GM18517 (cell line): ENCODE results near the gene C6orf62.
"Not testable (repeated sequence)": the region's sequence is repeated elsewhere in the genome, so short reads cannot be mapped to it uniquely, and the experiment has no call there.

Experiments
- ATAC-seq: cut with Tn5 transposase; IDR thresholded peaks from one replicate; pipeline ENCODE4 v1.9.1; 2021; ENCODE audit warnings: mild to moderate bottlenecking, moderate library complexity; ENCODE audit not compliant: unreplicated experiment

The C6orf62 gene

DNA sequence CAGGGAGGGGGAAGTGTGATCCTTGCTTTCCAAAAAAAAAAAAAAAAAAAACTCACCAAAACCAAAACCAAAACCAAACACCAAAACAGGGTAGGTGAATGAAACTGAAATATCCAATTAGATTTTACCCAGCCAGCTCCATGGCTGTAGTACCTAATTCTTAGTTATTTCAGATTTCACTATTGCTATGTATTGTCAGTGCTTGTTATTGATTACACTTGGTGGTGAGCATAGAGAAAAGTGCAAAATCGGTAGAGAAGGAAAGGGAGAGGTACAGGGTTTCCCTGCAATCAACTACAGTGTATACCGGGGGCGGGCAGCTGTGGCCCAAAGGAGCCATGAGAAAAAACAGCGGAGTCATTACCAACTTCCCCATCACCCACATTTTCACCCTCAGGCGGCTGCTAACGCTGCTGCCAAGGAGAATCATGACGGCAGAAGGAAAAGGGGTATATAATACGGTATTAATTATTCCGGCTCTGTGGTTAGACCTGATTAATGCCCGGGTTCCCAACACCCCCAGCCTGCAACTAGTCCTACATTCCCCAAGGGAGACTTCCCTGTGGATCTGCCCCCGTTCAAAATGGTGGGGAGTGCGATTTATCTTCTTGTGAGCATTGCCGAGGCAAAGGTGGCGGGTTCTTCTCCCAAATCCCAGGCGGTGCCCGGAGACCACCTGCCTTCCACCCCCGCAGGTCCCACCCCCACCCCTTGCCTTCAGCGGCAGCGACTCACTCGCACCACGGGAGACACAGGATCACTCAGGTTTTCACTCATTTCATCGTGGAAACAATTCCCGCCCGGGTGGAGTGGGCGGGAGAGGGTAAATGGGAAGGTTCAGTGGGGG lies at the start of gene C6orf62:
Gene C6orf62, minus strand, starts transcription at position 30 of the 847 bp plus-strand sequence. CDS start 486 bp downstream, outside the sequence.
- peak; percentile 34 for ATAC-seq

DNA sequence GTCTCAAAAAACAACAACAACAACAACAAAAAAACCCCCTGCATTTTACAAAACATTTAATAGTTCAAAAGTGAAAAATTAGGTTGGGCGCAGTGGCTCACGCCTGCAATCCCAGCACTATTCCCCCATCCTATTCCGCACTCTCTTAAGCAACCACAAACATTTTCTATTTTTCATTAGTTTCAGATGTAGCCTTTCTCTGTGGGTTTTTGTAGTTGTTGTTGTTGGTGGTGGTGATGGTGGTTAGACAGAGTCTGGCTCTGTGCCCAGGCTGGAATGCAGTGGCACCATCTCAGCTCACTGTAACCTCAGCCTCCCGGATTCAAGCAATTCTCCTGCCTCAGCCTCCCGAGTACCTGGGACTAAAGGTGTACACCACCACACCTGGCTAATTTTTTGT lies 49.4 kb upstream of the C6orf62 start:
- no peak for ATAC-seq

DNA sequence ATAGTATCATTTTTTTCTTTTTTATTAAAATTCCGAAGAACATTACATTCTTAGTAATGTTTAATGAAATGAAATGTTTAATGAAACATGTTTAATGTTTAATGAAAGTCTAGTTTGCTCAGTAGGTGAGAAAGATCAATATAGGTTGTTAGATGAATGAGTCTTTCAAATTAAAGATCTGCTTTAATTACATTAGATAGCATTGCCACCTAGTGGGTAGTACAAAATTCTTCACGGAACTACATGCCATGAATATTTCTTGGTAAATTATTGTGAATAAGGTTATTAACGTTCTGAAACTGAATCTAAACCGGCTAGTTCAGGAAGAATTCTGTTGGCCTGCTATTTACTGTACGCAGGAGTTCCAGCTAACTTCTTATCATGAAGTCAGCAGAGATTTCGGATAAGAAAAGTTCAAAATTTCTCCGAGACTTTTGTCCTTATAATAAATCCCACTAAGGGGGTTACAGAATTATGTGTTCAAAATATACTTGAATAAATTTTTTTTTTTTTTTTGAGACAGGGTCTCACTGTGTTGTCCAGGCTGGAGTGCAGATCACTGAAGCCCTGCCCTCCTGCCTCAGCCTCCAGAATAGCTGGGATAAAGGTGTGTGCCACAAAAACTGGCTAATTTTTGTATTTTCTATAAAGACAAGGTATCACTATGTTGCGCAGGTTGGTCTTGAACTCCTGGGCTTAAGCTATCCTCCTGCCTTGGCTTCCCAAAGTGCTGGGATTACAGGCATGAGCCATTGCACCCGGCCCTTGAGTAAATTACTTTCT lies 47.9 kb upstream of the C6orf62 start:
- no peak for ATAC-seq

DNA sequence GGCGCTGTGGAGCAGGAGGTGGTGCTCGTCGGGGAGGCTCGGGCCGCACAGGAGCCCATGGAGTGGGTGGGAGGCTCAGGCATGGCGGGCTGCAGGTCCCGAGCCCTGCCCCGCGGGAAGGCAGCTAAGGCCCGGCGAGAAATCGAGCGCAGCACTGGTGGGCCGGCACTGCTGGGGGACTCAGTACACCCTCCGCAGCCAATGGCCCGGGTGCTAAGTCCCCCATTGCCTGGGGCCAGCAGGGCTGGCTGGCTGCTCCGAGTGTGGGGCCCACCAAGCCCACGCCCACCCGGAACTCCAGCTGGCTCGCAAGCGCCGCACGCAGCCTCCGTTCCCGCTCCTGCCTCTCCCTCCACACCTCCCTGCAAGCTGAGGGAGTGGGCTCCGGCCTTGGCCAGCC lies 47.0 kb upstream of the C6orf62 start:
- ATAC-seq, result not testable (repeated sequence)

DNA sequence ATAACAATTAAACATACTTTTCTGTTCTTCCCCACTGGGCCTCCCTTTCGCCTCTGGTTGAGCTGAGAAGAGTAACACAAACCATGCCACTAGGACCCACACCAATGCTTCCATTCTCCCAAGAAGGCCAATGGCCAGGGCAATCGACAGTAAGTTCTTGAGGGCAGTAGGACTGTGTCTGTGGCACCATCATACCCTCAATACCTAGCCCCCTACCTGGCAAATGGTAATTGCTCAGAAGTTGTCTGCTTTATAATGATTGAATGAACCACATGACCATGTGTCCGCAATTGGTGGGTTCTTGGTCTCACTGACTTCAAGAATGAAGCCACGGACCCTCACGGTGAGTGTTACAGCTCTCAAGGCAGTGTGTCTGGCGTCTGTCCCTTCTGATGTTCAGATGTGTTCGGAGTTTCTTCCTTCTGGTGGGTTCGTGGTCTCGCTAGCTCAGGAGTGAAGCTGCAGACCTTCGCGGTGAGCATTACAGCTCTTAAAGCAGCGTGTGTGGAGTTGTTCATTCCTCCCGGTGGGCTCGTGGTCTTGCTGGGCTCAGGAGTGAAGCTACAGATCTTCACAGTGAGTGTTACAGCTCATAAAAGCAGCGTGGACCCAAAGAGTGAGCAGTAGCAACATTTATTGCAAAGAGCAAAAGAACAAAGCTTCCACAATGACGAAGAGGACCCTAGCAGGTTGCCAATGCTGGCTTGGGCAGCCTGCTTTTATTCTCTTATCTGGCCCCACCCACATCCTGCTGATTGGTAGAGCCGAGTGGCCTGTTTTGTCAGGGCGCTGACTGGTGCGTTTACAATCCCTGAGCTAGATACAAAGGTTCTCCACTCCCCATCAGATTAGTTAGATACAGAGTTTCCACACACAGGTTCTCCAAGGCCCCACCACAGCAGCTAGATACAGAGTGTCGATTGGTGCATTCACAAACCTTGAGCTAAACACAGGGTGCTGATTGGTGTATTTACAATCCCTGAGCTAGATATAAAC lies 46.2 kb upstream of the C6orf62 start:
- not testable (repeated sequence) for ATAC-seq

DNA sequence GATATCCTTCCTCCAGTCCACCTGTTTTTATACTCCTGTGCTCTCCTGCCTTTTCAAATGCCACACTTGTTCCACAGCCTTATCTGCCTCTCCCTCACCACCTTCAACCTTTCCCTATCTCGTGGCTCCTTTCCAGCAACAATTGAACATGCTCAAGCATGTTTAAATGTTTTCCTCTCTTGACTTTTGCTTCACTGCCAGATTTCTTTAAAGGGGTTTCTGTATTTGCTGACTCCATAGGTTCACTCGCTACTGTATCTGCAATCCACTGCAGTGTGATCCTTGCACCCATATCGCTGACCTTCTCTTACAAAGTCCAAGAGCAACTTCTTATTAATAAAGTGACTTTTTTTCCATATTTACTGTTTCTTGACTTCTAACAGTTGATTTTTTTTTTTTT lies 44.6 kb upstream of the C6orf62 start:
- ATAC-seq, result no peak

DNA sequence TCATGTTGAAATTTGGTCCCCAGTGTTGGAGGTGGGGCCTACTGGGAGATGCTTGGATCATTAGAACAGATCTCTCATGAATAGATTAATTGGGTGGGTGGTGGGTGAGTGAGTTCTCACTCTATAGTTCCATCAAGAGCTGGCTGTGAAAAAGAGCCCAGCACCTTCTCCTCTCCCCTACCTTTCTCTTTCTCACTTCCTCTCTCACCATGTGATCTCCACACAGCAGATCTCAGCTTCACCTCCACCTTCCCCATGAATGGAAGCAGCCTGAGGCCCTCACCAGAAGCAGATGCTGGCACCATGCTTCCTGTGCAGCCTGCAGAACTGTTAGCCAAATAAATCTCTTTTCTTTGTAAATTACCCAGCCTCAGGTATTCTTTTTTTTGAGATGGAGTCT lies 42.9 kb upstream of the C6orf62 start:
- ATAC-seq, result no peak

DNA sequence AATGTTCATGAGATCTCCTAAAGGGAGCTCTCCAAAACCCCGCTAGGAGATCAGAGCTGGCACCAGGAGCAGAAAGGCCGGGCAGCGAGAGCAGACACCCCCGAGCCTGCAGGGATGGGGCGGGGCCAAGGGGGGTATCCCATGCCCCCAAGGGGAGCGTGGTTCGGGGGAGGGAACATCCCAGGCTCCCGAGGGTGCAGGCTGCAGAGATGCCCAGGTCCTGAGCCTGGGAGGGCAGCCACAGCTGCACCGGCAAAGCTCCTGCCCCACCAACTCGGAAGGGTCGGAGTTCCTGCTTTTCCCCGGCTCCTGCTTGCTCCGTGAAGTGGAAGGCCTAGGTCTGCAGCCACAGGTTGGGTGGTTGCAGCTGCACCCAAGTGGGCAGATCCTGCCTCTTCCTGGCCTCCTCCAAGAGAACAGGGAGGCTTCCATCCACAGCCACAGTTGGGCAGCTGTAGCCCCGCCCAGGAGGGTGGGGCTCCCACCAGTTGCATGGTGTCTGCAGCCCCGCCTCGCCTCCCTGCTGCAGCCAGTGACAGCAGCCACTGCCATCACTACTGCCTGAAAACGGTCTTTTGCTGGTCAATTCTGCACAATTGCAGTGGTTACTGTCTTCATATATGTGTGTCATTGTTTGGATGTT lies 42.4 kb upstream of the C6orf62 start:
- ATAC-seq, result no peak

DNA sequence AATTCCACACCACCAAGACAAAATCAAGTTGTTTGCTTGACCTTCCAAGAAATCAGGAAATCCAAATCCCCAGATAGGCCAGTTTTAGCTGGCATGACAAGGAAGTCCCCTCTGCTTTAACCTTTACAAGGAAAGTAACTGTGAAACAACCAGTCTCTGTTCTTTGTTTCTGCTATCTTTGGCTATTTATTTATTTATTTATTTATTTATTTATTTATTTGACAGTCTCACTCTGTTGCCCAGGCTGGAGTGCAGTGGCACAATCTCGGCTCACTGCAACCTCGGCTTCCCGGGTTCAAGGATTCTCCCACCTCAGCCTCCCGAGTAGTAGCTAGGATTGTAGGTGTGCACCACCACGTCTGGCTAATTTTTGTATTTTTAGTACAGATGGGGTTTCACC lies 41.3 kb upstream of the C6orf62 start:
- ATAC-seq, result no peak

DNA sequence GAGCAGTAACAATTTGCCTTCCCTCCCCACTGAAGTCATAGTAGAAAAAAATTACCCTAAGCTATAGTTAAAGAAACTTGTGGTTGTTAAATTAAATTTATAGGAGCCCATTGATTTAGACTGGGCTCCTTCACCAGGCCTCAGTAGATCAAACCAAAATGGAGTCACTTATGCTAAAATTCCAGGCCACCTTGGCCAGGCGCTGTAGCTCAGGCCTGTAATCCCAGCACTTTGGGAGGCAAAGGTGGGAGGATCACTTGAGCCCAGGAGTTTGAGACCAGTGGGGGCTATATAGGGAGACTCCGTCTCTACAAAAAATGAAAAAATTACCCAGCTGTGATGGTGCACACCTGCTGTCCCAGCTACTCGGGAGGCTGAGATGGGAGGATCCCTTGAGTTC lies 40.8 kb upstream of the C6orf62 start:
- ATAC-seq, result no peak

DNA sequence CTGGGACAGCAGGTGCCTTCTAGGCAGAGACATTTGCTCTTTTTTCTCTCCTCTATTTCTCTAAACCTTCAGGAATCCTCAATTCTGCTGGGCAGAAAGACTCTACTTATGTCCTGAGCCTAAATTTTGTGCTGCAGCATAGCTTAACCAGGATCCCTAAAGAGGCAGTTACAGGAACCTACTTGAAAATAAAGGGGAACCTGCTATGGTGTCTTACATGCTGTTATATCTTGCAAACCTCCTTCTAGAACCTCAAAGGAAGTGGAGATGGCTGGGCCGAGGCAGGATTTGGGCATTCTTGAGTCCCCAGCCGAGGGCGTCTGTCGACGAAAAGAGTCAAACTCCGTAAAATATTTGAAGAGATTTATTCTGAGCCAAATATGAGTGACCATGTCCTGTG lies 38.7 kb upstream of the C6orf62 start:
- no peak for ATAC-seq

DNA sequence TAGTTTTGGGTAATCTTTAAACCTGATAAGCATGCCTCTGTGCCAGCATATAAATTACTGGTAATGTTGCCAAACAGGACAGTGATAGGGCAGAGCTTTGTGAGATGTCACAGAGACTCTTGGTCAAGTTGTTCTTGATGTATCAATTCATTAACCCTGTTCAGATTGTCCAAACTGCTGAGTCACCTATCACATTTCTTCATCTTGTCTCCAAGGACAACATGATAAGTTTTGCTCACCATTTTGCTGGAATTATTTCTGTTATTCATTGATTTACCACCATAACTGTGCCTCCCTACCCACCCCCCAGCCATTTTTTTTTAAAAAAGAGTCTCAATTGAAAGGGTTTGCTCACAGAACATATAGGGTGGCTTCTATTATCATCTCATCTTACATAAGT lies 36.3 kb upstream of the C6orf62 start:
- no peak for ATAC-seq

DNA sequence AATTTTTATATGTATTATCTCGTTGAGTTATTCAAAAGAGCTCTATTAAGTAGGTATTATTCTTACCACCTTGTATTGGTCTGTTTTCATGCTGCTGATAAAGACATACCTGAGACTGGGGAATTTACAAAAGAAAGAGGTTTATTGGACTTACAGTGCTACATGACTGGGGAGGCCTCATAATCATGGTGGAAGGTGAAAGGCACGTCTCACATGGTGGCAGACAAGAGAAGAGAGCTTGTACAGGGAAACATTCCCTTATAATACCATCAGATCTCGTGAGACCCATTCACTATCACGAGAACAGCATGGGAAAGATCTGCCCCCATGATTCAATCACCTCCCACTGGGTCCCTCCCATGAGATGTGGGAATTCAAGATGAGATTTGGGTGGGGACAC lies 35.4 kb upstream of the C6orf62 start:
- ATAC-seq, result not testable (repeated sequence)

DNA sequence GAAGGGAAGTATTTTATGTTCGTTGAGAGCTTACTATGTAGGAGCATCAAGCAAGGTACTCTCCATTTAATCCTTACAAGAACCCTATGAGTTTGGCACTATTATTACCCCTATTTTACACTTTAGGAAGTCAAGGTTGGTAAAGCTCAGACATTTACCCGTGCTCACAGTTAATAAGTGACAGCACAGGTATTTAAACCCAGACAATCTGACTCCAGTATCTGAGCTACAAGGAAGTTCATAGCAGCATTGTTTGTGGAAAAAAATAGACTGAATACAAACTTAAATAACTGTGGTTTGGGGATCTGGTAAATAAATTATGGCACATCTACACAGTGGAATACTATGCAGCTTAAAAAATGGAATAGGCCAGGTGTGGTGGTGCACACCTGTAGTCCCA lies 34.6 kb upstream of the C6orf62 start:
- ATAC-seq, result no peak

DNA sequence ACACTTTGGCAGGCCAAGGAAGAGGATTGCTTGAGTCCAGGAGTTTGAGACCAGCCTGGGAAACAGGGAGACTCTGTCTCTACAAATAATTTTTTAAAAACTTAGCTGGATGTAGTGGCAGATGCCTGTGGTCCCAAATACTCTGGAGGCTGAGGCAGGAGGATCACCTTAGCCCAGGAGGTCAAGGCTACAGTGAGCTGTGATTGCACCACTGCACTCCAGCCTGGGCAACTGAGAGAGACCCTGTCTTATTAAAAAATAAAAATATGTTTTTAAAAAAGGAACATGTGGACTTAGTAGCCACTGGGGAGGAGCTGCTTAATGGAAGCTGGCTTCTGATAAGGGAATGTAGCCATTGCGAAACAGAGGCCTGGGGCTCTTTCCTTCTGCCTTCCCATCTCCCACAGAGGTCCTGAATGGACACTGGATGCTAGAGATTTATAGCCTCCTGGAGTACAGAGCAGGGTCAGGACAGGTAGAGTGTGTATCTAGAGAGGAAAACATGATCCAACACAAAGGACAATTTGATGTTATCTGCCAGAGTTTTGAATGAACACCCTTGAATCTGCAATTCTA lies 34.1 kb upstream of the C6orf62 start:
- no peak for ATAC-seq

DNA sequence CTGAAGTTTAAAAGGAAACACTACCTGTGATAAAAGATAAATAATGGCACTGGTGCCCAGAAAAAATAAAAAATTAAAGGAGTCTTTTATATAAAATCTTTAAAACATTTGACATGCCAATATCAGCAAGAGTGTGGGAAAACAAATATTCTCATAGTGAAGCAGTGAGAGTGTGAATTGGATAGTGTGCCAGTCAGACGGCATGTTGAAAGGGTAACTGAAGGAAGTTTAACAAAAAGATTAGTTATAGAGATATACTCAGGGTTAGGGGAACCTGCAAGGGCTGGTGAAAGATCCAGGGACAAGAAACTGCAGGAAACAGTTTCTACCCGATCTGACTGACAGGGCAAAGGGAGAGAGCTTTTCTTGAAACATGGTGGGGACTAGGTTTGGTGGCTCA lies 33.5 kb upstream of the C6orf62 start:
- ATAC-seq, result no peak

DNA sequence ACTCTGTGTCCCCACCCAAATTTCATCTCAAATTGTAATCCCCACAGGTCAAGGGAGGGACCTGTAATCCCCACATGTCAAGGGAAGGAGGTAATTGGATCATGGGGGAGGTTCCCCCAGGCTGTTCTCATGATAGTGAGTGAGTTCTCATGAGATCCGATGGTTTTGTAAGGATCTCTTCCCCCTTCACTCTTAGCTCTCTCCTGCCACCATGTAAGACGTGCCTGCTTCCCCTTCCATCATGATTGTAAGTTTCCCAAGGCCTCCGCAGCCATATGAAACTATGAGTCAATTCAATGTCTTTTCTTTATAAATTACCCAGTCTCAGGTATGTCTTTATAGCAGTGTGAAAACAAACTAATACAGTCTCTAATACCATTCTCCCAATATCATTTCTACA lies 31.9 kb upstream of the C6orf62 start:
- not testable (repeated sequence) for ATAC-seq

DNA sequence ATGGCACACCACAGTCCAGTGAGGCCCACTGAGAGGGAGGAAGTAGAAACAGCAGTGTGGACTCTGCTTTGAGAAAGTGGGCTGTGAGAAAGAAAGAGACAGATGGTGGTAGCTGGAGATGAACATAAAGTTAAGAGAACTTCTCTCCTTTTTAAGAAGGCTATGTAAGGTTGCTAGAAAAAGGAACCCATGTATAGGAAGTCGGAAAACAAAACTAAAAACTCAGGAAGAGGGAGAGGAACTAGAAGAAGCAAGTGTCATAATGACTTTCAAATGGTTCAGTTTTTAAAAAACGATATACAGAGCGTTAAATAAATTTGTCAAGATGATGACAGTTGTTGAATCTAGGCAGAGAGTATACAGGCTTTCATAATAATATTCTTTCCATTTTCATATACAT lies 30.3 kb upstream of the C6orf62 start:
- no peak for ATAC-seq

DNA sequence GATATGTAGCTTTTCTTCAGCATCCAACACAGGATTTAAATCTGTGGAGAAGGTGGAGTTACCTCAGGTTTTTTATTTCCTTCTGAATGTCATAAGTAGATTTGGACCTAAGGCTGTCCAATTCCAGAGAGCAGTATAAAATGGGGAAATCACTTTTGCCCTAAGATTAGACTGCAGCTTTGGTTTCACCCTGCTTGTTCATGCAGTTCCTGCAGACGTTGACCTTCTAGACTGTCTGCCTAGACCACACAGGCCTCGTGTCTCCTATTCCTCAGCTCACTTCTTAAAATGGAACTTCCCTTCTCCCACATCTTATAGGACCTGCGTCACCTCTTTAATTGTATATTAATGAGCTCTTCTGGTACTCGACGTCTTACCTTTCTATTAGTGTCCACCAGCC lies 26.0 kb upstream of the C6orf62 start:
- no peak for ATAC-seq

DNA sequence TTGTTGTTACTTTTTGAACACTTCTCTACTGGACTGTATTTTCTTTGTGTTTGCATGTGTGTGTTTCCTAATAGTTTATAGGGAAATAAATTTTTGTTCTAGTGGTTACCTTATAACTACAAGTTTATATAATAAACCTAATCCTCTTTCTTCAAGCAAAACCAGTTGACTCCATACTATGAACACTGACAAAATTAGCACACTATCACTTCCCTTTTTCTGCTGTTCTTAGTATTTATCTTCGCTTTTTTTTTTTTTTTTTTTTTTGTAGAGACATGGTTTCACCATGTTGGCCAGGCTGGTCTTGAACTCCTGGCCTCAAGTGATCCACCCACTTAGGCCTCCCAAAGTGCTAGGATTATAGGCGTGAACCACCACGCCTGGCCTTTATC lies 25.0 kb upstream of the C6orf62 start:
- peak; percentile 49 for ATAC-seq
